Neural crest cell (in vitro differentiated cells): Measurements from ENCODE around the gene NOD1. TPM values are rescaled to one million over a fixed set of nuclear protein-coding genes. Genes with fewer than 3 reads are reported as not detected.

Experiments
- DNase-seq: peaks from one replicate; pipeline ENCODE4 v3.0.0; 2021; ENCODE audit warnings: low read depth, mixed read lengths, low spot score
- H3K27ac Mint-ChIP-seq: one replicate; pipeline ENCODE4 v1.8.0; 2021; ENCODE audit warnings: mild to moderate bottlenecking, mixed read lengths; ENCODE audit not compliant: unreplicated experiment
- H3K27me3 Mint-ChIP-seq: 2 replicates; pipeline ENCODE4 v1.8.0; 2021; ENCODE audit warnings: low read depth, mild to moderate bottlenecking, mixed read lengths
- H3K36me3 Mint-ChIP-seq: 2 replicates; pipeline ENCODE4 v1.8.0; 2021; ENCODE audit warnings: low read depth, mild to moderate bottlenecking, mixed read lengths
- H3K4me1 Mint-ChIP-seq: 2 replicates; pipeline ENCODE4 v1.8.0; 2021; ENCODE audit warnings: mixed read lengths
- H3K4me3 Mint-ChIP-seq: one replicate; pipeline ENCODE4 v1.8.0; 2021; ENCODE audit warnings: mild to moderate bottlenecking, mixed read lengths
- H3K9me3 Mint-ChIP-seq: 2 replicates; pipeline ENCODE4 v1.8.0; 2021; ENCODE audit warnings: mixed read lengths
- CTCF ChIP-seq: fragments of 200-600 bp; sonication (generic); conservative IDR thresholded peaks from 2 replicates; pipeline ENCODE4 v1.5.0; 2021; ENCODE audit warnings: antibody characterized with exemption, mild to moderate bottlenecking
- total RNA-seq: library from RNA; stranded (reverse); gene quantifications from 2 replicates; pipeline ENCODE4 v1.2.1, GENCODE V29; 2021

NOD1 gene
- total RNA-seq, 1 donor from 2014 or later: 8.1 TPM

- Mint-ChIP-seq H3K27me3 (no peaks in the 10 kb centered on the region), H3K36me3 (peaks cover 3% of the 10 kb centered on the region), H3K4me3 (no peak overlapping the region), H3K27ac (no peak overlapping the region), H3K9me3 (no peaks in the 10 kb centered on the region), H3K4me1 (peaks cover 5% of the 10 kb centered on the region)
- no peak for TF ChIP-seq CTCF
- no peak for DNase-seq
Observed at GRCh38 chr7:30522159-30522558, 43.6 kb upstream of the NOD1 start.

GRCh38 chr7:30521532-30521931, 42.9 kb upstream of the NOD1 start:
- Mint-ChIP-seq H3K4me1 (peaks cover 5% of the 10 kb centered on the region), H3K36me3 (peaks cover 3% of the 10 kb centered on the region), H3K9me3 (no peaks in the 10 kb centered on the region)

DNA sequence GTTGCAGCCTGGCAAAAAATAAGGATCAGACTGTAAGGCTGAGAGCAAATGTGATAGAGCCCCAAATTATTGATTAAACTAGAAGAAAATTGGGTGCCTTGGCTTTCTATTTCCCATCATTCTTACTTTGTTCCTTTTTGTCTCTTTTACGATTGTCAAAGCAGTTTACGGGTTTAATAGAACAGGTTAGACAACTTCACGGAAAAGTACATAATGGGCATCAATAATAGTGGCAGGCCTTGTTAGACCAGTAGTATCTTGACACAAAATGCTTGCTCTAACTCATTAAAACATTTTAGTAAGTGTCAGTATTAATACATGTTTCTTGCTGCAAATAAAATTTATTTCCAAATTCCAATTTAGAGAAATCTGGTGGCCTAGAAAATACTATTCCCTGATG, 40.5 kb upstream of the NOD1 start:
- H3K9me3 Mint-ChIP-seq: no peaks in the 10 kb centered on the region
- no peaks in the 10 kb centered on the region for H3K27me3 Mint-ChIP-seq
- H3K27ac Mint-ChIP-seq: no peak overlapping the region
- DNase-seq: no peak
- H3K4me3 Mint-ChIP-seq: no peak overlapping the region
- no peak for TF ChIP-seq CTCF
- H3K36me3 Mint-ChIP-seq: peaks cover 3% of the 10 kb centered on the region
- H3K4me1 Mint-ChIP-seq: peaks cover 5% of the 10 kb centered on the region

More at GRCh38 chr7:30521532-30521931, 42.9 kb upstream of the NOD1 start:
- no peak overlapping the region for H3K27ac Mint-ChIP-seq
- no peaks in the 10 kb centered on the region for H3K27me3 Mint-ChIP-seq
- TF ChIP-seq CTCF: no peak
- no peak for DNase-seq
- H3K4me3 Mint-ChIP-seq: no peak overlapping the region

- Mint-ChIP-seq H3K36me3 (no peaks in the 10 kb centered on the region), H3K4me1 (peaks cover 10% of the 10 kb centered on the region), H3K4me3 (no peak overlapping the region), H3K27me3 (no peaks in the 10 kb centered on the region), H3K9me3 (no peaks in the 10 kb centered on the region), H3K27ac (no peak overlapping the region)
- TF ChIP-seq CTCF: no peak
- no peak for DNase-seq
Observed at GRCh38 chr7:30515761-30516160, 37.2 kb upstream of the NOD1 start.

DNA sequence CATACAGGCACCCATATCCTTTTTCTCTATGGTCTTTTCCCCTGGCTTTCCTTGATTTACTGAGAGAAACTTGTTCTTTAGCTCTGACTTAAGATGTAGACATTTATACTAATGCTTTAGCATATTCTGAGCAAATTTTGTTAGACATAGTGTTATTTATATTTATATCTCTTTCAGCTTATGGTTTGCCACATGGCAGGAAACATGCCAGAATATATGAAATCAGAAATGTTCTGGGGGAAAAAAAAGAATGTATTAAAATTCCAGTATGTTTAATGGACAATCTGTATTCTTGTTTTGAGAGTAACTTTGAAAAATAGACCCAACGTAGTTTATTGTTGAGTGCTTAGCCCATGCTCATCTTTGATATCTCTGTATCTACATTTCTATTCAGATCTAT, 36.2 kb upstream of the NOD1 start:
- H3K27me3 Mint-ChIP-seq: no peaks in the 10 kb centered on the region
- DNase-seq: no peak
- H3K36me3 Mint-ChIP-seq: no peaks in the 10 kb centered on the region
- H3K27ac Mint-ChIP-seq: no peak overlapping the region
- no peaks in the 10 kb centered on the region for H3K9me3 Mint-ChIP-seq
- peaks cover 5% of the 10 kb centered on the region for H3K4me1 Mint-ChIP-seq
- no peak overlapping the region for H3K4me3 Mint-ChIP-seq
- TF ChIP-seq CTCF: no peak

DNA sequence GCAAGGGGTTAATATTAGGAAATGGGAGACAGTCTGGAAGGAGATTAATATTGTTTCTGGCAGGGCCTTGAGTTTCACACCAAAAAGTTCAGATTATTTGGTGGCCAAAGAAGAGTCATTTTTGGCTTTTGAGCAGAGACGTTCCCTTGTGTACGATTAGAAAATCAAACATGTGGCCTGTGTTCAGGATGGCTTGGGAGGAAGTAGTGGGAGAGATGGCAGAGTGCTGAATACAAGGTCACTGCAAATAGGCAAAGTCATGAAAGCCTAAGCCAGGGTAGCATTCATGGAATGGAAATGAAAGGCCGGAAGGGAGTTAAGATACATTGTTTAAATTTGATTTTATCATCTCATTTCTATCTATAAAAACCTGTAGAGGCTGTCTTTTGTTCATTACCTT, 35.6 kb upstream of the NOD1 start:
- no peak overlapping the region for H3K27ac Mint-ChIP-seq
- DNase-seq: no peak
- H3K9me3 Mint-ChIP-seq: no peaks in the 10 kb centered on the region
- no peak overlapping the region for H3K4me3 Mint-ChIP-seq
- no peaks in the 10 kb centered on the region for H3K36me3 Mint-ChIP-seq
- no peaks in the 10 kb centered on the region for H3K27me3 Mint-ChIP-seq
- H3K4me1 Mint-ChIP-seq: peaks cover 5% of the 10 kb centered on the region
- TF ChIP-seq CTCF: no peak
